DMS153 (cell line): ENCODE results near the gene LYZL6.
A peak's percentile ranks its signal among the peaks of the same experiment; 100 is the strongest.
"Not testable (repeated sequence)": the region's sequence is repeated elsewhere in the genome, so short reads cannot be mapped to it uniquely, and the experiment has no call there.

Experiments
- DNase-seq: peaks from one replicate; lab custom pipeline; 2025; lab: John Stamatoyannopoulos, UW

LYZL6 gene

DNA sequence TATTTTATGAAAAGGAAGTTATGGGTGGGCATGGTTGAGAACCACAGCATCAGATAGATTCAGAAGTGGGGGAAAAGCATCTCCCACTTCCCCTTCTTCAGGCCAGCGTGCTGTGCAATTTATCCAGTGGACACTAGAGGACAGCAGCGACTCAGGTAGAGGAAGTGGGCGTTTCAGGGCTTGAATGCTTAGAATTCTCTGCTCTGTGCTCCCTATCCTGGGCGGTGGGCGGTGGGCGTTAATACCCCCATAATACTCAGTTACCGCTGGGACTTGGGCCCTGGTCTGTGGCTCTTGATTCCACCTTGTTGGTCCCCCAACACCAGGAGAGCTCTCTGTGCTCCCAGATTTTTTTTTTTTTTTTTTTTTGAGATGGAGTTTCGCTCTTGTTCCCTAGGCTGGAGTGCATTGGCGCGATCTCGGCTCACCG, 3.7 kb upstream of the LYZL6 start:
- DNase-seq = peak; percentile 32

DNA sequence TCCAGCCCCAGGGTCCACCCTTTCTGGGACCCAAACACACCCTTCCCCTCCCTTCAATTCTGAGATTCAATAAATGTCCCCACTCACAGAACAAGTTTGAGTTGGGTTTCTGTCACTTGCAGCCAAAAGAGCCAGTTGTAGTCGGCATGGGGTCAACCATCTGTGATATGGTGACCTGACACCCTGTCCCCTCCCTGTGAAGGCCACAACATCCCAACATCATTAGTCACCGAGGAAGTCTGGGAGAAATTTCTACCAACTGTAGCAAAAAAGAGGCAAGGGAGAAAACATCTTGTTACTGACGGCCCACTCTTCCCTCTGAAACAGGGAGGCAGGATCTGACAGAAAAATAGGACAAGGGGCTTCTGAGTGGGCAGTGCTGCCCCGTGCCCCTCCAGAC, 638 bp upstream of the LYZL6 start:
- DNase-seq = no peak

DNA sequence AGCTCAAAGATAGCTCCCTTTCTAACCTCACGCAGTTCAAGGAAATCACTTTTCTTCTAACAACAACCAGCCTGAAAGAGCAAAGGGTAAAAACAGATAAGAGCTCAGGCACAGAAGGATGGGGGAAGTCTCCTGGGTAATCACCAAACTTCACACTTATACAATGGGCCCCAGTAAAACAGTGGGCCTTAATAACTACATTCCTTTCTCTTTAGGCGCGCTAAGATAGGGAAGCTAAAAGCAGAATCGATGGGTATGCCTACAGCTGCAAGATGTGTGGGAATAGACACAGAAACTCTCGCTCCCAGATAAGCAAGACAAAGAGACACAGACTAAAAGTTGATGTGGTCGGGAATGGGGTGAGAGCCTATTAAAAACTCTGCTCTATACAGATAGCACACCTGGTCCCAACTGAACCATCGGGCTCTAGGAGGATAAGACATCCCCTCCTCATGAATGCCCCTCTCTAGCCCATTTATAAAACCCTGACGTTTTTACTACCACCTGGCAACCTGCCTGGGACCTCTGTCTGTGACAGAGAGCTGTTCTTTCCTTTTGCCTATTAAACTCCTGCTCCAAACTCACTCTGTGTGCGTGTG, 826 bp downstream of the LYZL6 start:
- no peak for DNase-seq

DNA sequence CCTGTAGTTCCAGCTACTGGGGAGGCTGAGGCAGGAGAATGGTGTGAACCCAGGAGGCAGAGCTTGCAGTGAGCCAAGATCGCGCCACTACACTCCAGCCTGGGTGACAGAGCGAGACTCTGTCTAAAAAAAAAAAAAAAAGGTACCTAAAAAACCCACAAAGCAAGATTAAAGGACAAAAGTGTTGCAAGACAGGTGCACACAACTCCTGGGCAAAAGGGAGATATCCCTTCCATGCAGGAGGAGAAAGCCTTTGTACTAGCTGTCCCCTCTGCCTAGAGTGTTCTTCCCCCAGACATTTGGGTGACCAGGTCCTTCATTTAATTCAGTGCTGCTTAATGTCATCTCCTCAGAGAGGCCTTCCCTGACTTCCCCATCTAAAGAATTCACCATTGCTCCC, 5.0 kb downstream of the LYZL6 start:
- DNase-seq = not testable (repeated sequence)

DNA sequence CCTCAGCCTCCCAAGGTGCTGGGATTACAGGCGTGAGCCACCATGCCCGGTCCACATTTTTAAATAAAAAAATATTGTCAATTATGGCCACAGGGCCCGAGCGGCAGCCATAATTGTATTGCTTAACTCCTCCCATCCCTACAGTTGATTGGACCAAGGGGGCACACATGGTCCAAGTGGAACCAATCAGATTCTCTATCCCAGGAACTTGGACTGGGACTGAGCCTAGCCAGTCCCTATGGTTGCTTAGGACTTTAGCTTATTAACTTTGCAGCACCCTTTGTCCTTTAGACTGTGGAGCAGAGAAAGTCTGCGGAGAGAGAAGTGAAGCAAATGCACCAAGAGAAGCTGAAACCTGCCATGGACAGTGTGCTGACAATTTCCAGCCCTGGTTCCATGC, 7.5 kb downstream of the LYZL6 start:
- no peak for DNase-seq

DNA sequence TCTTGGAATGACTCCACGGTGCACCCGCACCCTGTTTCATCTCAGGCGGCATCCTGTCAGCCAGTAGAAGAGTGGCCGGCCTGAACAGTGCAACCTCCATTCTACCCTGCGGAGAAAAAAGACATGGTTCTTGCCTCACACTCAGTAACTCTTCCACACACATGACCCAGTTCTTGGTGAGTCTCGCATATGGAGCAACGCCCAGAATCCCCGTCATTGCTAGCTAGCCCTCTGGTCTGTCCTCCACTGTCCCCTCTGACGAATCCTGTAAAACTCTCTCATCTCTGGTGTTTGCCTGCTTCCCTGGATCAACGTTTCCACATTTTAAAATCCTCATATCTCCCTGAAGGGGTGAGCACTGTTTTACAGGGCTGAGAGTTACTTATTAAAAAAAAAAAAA, 8.8 kb downstream of the LYZL6 start:
- no peak for DNase-seq

DNA sequence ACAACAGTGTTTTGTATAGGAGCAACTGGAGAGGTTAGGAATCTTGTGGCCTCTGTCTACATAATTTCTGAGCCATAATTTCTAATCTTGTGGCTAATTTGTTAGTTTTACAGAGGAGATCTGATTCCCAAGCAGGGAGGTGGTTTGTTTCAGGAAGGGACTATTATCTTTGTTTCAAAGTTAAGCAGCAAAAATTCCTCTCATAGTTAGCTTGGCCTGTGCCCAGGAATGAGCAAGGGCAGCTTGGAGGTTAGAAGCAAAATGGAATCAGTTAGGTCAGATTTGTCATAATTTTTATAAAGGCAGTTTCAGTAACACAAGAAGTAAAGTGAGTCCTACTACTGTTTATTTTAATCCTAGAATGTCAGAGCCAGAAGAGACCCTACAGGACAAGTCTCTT, 10.9 kb downstream of the LYZL6 start:
- no peak for DNase-seq

DNA sequence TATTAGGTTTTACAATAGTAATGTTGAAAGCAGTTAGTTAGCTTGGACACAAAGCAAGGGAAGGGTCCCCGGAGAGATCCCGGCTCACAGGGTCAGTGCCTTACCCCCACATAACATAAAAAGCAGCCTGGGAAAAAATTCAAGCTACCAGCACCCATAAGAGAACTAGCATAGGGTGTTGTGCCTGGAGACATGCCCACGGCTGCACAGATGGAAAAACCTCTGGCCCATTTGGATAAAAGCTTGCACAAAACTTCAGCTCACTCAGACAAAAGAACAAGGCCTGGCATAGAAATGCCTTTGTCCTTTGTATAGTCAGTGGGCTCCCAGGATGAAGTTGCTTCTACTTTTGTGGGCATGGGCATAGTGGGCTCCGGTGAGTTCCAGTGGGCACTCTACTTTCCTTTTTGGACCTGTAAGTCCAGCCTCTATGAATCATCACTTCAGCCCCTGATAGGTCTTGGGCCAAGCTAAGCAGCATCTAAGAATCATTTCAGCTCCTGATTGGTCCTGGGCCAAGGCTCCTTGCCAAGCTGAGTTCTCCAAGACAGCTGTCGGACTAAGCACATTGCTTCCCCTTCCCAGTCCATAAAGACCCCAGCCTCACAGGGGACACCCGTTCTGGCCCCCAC, 11.6 kb downstream of the LYZL6 start:
- no peak for DNase-seq

DNA sequence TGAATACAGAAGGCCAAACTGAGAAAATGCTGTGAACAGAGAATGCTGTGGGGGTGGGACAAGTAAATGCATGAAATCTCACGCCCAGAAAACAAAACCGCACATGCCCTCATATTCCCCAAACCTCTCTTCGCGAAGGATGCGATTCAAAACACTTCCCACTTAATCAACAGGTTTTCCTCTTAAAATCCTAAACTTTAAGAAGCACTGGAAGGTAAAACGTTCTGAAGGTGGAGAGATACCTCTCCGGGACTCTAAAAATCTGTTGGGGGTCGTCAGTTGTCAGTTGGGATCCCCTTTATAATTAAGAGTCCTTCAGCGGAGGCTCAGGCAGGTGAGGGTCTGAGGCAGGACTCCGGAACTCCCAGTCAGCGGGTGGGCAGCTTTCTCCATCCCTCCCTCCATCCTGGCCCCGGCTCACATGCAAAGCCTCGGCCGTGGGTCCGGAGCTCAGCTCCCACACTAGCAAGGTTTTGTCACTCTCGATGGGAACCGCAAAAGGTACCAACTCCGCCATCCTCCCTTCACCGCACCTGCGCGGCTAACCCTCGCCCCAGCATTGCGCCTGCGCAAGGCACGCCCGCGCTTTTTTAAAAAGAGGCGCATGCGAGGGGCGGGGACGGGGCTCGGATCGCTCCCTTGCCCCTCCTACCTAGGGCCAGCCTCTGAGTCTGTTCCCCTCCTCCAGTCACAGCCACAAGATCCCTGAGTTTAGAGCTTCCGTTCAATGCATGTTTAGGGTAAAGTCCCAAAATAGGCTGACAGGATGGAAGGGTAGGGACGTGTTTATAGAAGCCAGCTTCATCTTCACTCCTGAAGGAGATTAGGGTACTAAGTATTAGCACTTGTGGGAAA, 13.1 kb downstream of the LYZL6 start, which contains the start of gene RDM1:
RDM1 (minus strand) TSS at position 563 of the 855 bp plus-strand sequence; CDS start at position 517, 46 bp downstream.
- DNase-seq = peak; percentile 82

DNA sequence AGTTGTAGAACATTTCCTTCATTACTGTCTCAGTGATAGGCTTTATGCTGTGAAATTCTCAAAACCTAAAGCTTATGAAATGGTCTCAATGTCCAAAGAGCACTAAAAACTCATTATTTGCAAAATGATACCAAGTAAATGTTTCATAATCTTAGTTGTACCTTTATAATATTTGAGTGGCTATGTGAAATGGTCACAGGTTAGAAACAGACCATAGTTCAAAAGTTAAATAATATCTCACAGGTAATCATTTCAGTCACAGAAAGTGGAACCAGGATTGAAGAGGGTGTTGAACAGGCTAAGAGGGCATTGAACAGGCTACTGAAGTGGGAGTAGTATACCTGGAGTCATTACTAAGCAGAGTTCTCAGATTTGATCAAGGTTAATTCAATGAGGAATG, 15.8 kb downstream of the LYZL6 start:
- no peak for DNase-seq

DNA sequence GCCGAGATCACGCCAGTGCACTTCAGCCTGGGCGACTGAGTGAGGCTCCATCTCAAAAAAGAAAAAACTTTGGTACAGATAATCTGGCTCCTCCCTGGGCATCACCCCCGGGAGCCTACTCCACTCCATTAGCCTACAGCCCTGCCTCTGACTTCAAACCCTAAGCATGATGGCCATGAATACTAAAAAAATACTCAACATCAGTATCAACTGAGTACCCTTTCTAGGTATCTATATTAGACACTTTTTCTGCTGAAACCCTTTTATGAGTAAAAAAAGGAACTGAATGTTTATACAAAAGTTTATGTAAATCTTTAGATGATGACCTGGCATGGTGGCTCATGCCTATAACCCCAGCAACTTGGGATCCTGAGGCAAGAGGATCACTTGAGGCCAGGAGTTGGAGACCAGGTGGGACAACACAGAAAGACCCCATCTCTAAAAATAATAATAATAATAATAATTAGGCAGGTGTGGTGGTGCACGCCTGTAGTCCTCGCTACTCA, 19.9 kb downstream of the LYZL6 start:
- no peak for DNase-seq

DNA sequence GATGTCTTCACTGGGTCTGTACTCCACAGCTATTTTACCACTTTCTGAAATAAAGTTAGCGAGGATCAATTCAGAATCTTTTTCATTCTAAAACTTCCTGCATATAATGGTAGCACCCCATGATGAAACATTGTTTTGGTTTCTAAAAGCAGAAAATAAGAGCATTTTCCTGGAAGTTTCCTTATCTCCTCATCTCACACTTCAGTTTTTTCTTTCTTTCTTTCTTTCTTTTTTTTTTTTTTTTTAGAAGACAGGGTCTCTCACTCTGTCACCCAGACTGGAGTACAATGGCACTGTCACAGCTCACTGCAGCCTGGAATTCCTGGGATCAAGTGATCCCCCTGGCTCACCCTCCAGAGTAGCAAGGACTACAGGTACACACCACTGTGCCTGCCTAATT, 23.3 kb downstream of the LYZL6 start:
- no peak for DNase-seq

DNA sequence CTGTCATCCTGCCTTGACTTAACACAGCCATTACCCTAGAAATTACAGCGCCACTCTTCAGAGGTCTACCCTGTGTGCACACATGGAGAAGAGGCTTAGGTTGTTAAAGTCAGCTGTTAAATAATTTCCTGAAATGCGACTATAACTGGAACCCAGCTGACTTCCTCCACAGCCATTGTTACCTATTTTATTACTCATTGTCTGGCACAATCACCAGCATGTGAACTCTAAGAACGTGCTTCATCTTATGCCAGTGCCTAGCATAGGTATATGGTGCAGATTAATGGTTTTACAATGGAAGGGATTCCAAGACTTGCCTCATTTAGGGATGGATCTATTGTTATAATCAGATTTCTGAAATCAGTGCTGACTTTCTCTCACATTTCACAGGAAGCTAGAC, 24.8 kb downstream of the LYZL6 start:
- DNase-seq = no peak

DNA sequence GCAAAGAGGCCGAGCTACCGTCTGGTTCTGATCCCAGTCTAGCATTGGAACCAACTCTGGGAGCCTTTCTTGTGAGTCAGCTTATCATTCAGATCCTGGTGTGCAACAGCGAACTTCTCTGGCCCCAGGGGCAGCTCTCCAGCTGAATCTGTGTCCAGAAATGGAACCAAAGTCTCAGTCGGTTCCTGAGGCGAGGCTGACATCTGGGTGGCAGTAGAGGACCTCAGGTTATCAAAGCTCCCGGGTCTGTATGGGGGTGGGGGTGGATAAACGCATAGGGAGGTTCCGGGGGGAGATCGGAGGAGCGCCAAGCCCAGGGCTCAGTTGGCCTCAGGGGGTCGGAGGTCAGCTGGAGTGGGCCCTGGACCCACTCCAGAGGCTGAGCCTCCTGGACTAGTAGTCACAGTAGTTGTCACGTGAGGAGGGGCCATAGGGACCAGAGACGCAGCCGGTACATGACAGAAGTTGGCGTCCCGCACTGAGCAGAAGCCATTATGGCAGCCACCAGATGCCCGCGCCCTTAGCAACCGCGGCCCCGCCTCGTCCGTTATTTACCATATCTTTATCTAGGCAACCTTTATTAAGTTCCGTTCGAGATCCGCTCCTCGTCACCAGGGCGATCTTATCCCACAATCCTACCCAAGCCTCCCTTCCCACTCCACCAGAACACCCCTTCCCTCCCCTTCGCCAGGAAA, 25.8 kb downstream of the LYZL6 start:
- no peak for DNase-seq

DNA sequence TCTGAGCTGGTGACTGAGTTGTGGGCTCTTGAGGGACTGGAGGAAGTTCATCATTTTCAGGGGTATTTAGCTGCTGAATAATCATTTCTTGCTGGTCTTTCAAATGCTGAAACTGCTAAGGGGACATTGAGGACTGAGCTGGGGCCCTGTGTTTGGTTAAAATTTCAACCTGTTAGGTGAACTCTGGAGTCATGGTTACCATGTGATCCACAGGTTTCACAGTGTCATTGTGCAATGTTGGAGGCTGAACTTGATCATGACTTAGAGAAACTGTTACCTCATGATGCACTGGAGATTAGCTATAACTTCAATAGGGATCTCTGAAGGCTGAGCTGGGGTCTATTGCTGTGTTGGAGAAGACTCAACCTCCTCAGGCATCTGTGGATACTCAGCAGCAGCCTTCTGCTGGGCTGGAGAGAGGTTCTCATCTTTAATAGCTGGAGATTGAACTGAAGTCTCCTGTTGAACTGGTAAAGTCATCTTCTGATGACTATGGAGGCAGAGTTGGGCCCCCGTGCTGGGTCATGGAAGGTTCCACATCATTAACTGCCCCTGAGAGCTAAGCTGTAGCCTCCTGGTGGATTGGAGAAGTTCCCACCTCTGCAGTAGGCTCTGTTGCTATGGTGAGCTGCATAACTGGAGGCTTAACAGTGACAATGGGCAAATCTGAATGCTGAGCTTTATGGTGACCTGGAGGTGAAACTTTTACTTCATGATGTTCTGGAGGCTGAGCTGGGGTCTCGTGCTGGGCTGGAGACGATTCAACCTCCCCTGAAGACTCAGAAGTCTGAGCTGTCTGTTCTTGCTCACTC, 28.2 kb downstream of the LYZL6 start:
- no peak for DNase-seq

DNA sequence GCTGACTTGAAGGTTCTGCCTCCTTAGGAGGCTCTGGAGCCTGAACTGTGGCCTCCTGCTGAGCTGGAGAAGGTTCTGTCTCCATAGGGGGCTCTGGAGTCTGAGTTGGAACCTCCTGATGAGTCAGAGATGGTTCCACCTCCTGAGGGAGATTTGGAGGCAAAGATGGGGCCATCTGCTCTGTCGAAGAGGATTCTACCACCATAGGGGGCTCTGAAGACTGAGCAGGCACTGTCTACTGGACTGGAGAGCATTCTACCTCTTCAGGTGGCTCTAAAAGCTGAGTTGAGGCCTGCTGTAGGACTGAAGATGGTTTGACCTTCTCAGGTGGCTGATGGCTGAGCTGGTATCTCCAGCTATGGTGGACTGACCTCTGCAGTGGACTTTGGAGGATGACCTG, 29.2 kb downstream of the LYZL6 start:
- DNase-seq = no peak

DNA sequence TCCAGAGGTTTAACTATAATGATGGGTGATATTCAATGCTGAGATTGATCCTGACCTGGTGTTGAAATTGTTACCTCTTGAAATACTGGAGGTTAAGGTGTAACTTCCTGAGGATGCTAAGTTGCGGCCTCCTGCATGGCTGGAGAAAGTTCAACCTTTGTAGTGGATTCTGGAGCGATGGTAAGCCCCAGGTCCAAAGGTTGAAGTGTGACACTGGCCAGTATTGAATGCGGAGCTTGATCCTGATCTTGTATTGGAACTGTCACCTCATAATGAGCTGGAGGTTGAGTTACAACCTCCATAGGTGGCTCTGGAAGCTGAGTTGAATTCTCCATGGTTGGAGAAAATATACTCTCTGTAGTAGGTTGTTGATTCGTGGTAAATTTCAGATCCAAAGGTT, 29.9 kb downstream of the LYZL6 start:
- DNase-seq = no peak

DNA sequence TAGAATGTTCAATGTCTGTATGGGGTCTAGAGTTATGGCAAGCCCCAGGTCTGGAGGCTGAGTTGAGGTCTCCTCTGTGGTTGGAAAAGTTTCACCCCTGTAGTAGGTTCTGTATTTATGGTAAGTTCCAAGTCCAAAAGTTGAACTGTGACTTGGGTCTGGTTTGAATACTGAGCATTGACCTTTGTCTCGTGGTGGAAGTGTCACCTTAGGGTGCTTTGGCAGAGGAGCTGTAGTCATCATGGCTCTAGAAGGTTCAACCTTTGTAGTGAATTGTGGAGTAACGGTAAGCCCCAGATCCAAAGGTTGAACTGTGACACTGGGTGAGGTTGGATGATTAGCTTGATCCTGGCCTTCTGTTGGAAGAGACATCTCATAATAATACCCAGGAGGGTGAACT, 30.6 kb downstream of the LYZL6 start:
- no peak for DNase-seq

DNA sequence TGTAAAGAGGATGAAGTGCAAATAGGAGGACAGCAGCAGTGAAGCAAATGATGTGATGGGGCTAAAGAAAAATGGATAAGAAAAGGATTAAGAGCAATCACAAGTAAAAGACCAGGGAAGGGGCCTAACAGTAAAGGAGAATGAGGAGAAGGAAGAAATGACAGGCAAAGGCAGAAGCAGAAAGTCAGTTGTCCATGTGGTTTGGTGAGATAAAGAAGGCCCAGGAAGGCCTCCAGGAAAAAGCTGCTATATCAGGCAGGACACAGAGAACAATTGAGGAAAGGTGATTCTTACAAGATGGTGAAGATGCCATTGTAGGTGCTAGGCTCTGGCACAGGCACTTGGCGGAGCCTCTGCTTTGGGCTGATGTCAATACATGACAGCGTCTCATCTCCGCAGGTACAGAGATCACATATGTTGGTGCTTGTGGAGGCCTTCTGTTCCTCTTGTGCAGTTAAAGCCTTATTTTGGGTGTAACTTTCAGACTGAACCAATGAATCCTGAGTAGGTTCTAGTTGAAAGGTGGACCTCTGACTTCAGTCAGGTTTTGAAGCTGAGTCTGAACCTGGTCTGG, 31.1 kb downstream of the LYZL6 start:
- no peak for DNase-seq

DNA sequence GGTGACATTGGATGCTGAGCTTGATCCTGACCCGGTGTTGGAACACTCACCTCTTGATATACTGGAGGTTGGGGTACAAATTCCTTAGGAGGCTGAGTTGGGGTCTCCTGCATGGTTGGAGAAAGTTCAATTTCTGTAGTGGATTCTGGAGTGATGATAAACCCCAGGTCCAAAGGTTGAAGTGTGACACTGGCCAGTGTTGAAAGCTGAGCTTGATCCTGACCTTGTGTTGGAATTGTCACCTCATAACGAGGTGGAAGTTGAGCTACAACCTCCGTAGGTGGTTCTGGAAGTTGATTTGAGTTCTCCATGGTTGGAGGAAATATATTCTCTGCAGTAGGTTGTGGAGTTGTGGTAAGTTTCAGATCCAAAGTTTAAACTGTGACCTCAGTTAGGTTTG, 34.1 kb downstream of the LYZL6 start:
- DNase-seq = no peak

DNA sequence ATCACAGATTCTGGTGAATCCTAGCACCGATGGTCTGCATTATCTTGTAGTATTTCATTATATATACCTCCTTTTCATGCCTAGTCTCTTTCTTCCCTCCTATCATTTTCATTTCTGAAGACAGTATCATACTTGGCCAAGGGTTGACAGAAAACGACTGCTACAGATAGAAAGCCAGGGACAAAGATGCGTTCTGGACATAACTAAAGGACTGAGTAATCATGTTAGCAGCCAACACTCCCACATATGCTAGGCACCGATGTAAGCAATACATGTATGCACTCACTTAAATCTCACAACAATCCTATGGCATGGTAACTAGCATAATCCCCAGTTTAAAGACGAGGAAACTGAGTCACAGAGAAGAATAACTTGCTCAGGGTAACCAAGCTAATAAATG, 35.8 kb downstream of the LYZL6 start:
- DNase-seq = no peak
